ENCODE data around the gene LDLRAD4. TPM values are rescaled to one million over a fixed set of nuclear protein-coding genes. Genes with fewer than 3 reads are reported as not detected.
A peak's percentile ranks its signal among the peaks of the same experiment; 100 is the strongest.

LDLRAD4 gene
- total RNA-seq, 2 donors from 2014 or later: 33.1 to 41.2 TPM

GRCh38 chr18:13522861-13523660, 304.5 kb downstream of the LDLRAD4 start:
- TF ChIP-seq, protein P1, sequence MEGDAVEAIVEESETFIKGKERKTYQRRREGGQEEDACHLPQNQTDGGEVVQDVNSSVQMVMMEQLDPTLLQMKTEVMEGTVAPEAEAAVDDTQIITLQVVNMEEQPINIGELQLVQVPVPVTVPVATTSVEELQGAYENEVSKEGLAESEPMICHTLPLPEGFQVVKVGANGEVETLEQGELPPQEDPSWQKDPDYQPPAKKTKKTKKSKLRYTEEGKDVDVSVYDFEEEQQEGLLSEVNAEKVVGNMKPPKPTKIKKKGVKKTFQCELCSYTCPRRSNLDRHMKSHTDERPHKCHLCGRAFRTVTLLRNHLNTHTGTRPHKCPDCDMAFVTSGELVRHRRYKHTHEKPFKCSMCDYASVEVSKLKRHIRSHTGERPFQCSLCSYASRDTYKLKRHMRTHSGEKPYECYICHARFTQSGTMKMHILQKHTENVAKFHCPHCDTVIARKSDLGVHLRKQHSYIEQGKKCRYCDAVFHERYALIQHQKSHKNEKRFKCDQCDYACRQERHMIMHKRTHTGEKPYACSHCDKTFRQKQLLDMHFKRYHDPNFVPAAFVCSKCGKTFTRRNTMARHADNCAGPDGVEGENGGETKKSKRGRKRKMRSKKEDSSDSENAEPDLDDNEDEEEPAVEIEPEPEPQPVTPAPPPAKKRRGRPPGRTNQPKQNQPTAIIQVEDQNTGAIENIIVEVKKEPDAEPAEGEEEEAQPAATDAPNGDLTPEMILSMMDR (IDR thresholded peaks at IDR 0.05): no peak
- Histone ChIP-seq H3K36me3 (no peaks in the 10 kb centered on the region), H3K27me3 (no peaks in the 10 kb centered on the region), H3K4me3 (no peak overlapping the region), H3K4me1 (peaks cover 0 to 35% of the 10 kb centered on the region in 2 donors), H3K9me3 (peaks cover 0 to 8% of the 10 kb centered on the region in 2 donors), H3K27ac (no peak overlapping the region)
- DNase-seq (ENCODE audit: low spot score): peak; percentile 49

GRCh38 chr18:13524054-13524453, 305.5 kb downstream of the LDLRAD4 start:
- H3K4me3 ChIP-seq: no peak overlapping the region
- no peaks in the 10 kb centered on the region for H3K27me3 ChIP-seq
- DNase-seq (ENCODE audit: low spot score): no peak
- H3K36me3 ChIP-seq: no peaks in the 10 kb centered on the region
- no peak overlapping the region for H3K27ac ChIP-seq
- peaks cover 0 to 35% of the 10 kb centered on the region in 2 donors for H3K4me1 ChIP-seq
- TF ChIP-seq, protein P1 (IDR thresholded peaks at IDR 0.05): no peak
- H3K9me3 ChIP-seq: no peaks in the 10 kb centered on the region

- H3K4me1 ChIP-seq: peaks cover 0 to 34% of the 10 kb centered on the region in 2 donors
- TF ChIP-seq, protein P1 (IDR thresholded peaks at IDR 0.05): no peak
- H3K27ac ChIP-seq: peak overlapping the region; percentile 51 to 53
- no peaks in the 10 kb centered on the region for H3K27me3 ChIP-seq
- H3K9me3 ChIP-seq: no peaks in the 10 kb centered on the region
- no peaks in the 10 kb centered on the region for H3K36me3 ChIP-seq
- no peak overlapping the region for H3K4me3 ChIP-seq
- DNase-seq (ENCODE audit: low spot score): peak; percentile 47
These were observed 306.3 kb downstream of the LDLRAD4 start for GRCh38 chr18:13524811-13525210.

DNA sequence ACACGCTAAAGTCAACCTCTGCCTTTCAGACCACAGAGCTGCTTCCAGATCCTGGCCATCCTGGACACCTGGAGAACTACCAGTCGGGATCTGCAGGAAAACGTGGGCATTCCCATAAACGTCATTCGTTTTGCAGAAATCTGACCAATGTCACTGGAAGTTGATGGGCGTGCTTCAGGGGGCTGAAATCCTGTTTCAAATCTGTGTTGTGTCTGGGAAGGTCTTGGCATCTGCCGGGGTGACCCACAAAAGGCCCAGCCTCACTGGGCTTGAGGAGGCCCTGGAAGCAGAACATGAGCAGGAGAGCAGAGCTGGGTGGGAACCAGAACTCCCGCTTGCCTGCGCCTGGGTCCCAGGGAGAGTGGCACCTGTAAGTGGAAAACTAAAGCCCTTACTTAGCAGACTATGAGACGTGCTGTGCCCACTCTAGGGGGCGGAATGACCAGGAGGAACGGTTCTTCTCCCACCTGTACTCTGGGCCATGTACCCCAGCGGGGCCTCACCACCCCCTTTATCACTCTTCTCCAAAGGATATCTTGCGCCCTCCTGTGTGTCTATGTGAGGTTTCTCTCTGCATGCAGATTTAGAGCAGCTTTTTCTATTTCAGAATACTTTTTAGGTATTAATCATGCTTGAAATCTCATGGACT, 306.9 kb downstream of the LDLRAD4 start:
- DNase-seq (ENCODE audit: low spot score): peak; percentile 52
- Histone ChIP-seq H3K27ac (peak overlapping the region; percentile 51 to 53), H3K36me3 (no peaks in the 10 kb centered on the region), H3K9me3 (no peaks in the 10 kb centered on the region), H3K4me3 (no peak overlapping the region), H3K27me3 (no peaks in the 10 kb centered on the region), H3K4me1 (peaks cover 0 to 34% of the 10 kb centered on the region in 2 donors)
- TF ChIP-seq, protein P1 (IDR thresholded peaks at IDR 0.05): no peak

- no peak overlapping the region for H3K27ac ChIP-seq
- H3K36me3 ChIP-seq: no peaks in the 10 kb centered on the region
- no peaks in the 10 kb centered on the region for H3K9me3 ChIP-seq
- no peak for DNase-seq (ENCODE audit: low spot score)
- no peak overlapping the region for H3K4me3 ChIP-seq
- H3K27me3 ChIP-seq: no peaks in the 10 kb centered on the region
- TF ChIP-seq, protein P1 (IDR thresholded peaks at IDR 0.05): no peak
- peaks cover 0 to 31% of the 10 kb centered on the region in 2 donors for H3K4me1 ChIP-seq
These were observed 308.0 kb downstream of the LDLRAD4 start for GRCh38 chr18:13526519-13526918.
